ENCODE results near the gene DCC.

- TF ChIP-seq CTCF (IDR thresholded peaks at IDR 0.05; ENCODE audit: low read length): no peak
- no peak for TF ChIP-seq EZH2 (optimal IDR thresholded peaks at IDR 0.05; ENCODE audit: low read depth, low read length)
- TF ChIP-seq EZH2phosphoT487 (IDR thresholded peaks at IDR 0.05; ENCODE audit: low read length): no peak
Observed at GRCh38 chr18:52465391-52465790, 125.4 kb downstream of the DCC start.

Data from MM.1S (cell line).